GM19193 (cell line): ENCODE data around the gene RABGAP1L.

Source experiments
- POLR2A ChIP-seq: IDR thresholded peaks from 4 replicates; pipeline ENCODE4 v1.6.1; 2011; ENCODE audit not compliant: insufficient read depth, insufficient read length; ENCODE audit errors: extremely low read depth

RABGAP1L gene

DNA sequence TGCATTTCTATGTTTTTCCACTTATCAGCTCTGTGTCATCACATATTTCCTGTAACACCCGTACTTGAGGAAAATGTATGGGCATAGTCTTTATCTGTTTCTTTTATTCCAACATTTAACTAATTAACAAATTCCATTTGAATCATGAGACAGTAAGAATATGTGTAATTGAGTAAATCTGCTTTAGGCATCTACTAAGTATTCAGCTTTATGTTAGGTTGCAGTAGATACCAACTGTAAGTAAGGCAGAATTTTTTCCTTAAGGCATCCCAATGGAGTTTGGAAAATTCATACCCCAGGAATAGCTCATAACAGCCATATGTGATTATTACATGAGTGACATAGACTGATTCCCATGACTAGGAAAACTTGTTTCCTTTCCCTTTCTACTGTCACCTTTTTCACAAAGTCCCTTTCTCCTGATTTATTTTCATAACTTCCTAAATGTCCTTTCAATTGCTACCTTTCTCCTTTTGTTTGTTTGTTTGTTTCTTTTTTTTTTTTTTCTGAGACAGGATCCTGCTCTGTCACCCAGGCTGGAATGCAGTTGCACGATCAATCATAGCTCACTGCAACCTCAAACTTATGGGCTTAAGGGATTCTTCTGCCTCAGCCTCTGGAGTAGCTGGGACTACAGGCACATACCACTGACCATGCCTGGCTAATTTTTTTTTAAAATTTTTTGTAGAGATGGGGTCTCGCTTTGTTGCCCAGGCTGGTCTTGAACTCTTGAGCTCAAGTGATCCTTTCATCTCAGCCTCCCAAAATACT is 780.6 kb downstream of the RABGAP1L start:
- TF ChIP-seq POLR2A, result no peak

DNA sequence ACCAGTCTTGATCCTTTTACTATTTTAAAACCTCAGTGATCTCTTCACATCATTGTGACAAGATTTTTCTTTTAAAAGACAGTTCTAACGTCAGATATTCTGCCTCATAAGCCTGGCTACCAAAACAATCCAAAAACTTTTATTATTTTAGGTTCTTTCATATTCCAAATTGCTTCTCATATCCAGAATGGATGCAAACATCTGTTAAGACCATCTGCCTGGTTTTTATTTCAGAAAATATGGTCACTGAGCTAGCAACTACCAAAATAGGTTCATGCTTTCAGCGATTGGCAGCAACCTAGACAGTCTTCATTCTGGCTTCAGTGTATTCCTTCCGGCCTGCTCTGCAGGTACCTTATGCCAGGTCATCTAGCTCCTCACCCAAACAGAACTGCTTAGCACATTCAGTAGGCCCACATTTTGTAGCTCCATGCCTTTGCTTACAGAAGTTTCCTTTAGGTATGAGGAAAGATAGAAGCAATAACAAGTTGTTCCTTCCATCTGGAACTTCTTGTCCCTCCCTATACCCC is 781.4 kb downstream of the RABGAP1L start:
- no peak for TF ChIP-seq POLR2A

DNA sequence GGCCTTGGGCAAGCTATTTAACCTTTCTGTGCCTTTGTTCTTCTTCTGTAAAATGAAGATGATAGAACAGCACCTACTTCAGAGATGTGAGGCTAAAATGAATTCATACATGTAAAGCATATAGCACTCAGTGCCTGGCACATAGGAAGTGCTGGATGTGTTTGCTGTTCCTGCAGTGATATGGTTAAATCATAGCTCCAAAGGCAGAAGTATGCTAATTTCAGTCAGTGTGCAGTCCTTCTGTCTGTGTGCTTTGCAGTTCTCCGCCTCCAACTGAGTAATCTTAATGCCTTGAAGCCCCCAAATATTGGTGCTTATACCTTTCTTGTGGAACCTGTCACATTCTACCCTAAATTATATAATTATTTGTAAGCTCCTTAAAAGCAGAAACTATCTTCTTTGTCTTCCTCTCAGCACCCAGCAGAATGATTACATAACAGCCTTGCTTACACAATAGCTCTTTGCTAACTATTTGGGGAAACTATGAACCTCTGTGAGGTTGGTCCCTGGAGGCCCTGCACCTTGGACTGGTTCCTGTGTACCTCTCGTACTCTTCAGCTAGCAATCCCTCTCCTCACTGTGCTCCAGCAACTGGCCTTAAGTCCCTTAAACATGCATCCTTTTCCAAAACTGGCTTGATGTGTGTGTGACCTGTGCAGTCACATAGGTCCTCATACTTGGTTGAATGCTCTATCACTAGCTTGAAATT is 783.4 kb downstream of the RABGAP1L start:
- no peak for TF ChIP-seq POLR2A

DNA sequence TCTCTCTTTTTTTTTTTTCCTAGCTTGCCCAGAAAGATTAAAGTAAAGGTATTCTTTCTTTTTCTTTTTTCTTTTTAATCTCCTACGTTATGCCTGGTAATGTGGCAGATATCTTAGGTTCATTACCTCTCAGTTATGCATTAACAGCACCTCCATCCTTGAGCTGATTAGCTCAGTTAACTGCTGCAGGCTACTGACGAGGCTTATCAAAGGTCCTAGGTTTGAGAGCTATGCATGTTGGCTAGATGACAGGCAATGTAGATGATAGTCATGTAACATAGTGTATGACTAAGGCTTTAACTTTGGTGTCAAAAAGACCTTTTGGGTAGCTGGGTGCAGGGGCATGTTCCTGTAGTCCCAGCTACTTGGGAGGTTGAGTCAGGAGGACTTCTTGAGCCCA is 786.7 kb downstream of the RABGAP1L start:
- TF ChIP-seq POLR2A, result no peak

DNA sequence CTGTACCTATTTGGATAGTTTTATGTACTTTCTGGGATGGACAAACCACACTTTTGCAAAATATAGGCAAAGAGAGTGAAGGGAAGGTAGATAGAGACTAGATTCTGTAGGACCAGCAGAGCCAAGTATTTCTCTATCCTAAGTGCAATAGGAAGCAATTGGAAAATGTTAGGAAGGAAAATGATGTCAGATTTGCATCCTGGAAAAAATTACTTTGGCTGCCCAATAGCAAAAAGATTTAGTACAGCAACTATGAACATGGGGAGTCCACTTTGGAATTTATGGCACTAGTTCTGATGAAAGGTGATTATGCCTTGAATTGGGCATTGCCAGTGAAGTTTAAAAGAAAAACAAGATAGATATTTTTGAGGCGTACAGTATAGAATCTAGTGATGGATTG is 789.7 kb downstream of the RABGAP1L start:
- no peak for TF ChIP-seq POLR2A

DNA sequence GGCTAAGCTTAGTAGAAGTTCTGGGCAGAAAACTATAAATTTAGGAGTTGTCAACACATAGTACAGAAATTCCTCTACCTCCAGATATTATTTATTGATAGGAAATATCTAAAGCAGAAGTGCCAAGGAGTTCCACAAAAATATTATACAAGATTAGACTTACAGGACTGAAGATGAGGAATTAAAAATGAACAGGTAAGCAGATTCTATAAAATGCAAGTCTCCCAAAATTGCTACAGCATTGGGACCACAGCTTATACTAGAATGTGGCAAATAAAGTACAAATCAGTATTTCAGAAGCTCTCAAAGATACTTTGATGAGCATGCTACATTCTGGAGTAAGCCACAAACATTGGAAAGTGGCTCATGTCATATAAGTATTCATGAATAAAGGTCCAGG is 790.3 kb downstream of the RABGAP1L start:
- no peak for TF ChIP-seq POLR2A

DNA sequence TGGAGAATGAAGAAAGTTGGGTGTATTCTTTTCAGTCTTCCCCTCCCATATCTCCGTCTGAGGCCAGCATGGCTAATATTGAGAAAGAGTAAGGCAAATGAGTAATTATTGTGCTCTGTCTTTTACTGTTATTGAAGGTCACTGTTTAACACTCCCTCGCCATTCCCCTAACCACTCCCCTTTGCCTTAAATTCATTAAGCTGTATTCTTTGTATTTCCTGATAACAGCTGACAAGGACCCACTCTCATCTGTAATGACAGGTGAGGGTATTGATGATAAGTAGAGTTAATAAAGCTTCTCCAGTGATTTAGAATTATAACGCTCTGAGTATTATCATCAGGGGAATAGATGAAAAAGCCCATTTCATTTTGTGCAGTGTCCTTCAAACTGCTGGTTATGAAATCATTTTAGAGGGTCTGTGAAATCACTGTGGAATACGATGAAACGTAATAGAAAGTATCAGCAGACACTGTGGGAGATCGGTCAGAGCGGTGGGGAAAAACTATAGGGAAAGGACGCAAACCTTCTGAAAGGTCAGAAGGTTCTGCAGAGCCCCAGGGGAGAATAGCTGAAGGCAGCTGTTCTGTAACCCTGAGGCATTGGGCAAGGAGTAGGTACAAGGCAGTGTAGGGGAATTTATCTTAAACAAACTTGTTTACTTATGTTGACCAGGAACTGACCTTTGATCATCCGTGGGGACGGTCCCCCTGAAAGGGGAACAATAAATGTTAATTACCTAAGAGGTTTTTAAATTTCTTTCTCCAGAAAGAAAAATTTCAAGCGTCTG is 794.2 kb downstream of the RABGAP1L start:
- no peak for TF ChIP-seq POLR2A

DNA sequence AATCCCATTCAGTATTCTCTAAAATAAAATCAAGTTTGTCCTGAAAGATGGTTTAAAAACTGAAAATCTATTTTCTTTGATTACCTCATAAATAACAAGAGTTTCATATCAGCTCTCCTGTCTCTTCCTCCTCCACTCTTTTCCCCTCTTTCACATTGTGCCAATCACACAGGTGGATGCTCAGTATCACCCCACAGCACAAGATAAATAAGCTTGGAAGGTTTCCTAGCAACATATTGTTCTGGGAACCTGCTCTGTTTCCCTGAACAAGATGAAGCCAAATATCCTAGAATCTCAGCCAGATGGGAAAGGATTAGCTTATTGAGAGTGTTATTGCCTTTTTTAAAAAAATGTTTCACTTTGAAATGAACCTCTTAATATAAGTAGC is 794.7 kb downstream of the RABGAP1L start:
- no peak for TF ChIP-seq POLR2A

DNA sequence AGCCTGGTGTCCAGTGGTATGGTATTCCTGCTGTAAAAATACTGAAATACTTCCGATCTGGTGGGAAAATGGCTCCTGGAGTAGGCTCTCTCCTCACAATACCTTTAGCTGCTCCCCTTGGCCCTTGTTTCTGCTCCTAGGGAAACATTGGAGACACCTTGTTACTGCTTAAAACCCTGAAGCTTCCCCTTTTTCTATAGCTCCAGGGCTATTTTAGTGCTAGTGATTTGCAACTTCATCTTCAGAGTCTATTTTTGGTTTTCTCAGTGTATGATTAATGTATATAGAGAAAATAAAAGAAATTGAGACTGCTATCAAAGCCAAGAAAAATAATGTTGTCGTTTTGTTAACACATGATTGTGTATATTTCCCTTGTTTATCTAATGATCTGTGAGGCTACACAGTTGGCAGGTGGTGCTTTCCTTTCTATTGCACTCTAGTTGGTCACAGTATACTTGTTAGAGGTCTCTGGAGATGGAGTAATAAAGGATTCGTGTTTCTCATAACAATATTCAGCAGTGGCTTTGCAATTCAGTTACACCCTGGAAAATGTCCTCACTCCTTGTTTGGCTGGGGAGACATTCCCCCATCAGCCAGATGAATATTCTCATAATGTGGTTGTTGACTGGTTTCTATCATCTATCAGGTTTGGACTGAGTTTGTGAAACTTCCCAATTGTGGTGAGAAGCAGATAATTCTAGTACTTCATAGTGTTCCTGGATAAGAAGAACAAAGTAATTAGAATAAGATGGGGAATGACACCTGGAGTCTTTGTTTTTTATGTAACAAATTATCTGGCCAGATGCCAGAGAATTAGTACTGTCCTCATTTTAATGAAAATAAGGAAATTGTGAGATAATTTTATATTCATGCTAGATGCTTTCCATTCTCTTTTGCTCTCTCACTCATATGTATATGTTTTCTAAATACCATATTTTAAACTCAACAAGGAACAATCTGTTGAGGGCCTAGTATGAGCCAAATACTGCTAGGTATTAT is 795.6 kb downstream of the RABGAP1L start:
- TF ChIP-seq POLR2A, result no peak

DNA sequence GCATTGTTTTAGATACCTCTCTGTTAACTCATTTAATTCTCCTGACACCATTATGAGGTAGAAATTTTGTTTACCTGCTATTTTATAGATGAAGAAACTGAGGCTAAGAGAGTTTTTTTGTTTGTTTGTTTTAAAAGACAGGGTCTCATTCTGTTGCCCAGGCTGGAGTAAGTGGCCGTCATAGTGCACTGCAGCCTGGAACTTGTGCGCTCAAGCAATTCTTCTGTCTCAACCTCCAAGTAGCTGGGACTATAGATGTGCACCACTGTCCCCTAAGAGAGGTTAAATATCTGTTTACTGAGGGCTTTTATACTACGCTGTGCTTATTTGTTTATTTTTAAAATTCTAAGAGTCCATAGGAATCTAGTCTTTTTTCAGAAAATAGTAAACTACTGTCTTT is 796.8 kb downstream of the RABGAP1L start:
- TF ChIP-seq POLR2A, result no peak

DNA sequence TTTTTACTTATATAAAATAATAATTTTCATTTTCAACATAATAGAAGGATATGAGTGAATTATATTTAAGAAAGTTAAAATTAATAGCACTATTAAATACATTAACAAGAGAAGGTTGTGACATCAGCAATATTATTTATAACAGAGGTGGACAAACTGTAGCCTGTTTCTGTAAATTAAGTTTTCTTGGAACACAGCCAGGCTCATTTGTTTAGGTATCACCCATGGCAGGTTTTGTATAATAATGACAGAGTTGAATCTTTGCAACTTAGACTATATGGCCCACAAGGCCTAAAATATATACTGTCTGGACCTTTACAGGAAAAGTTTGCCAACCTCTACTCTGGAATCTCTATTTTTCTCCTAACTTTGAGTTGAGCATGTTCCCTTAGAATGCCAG is 797.7 kb downstream of the RABGAP1L start:
- TF ChIP-seq POLR2A, result no peak

DNA sequence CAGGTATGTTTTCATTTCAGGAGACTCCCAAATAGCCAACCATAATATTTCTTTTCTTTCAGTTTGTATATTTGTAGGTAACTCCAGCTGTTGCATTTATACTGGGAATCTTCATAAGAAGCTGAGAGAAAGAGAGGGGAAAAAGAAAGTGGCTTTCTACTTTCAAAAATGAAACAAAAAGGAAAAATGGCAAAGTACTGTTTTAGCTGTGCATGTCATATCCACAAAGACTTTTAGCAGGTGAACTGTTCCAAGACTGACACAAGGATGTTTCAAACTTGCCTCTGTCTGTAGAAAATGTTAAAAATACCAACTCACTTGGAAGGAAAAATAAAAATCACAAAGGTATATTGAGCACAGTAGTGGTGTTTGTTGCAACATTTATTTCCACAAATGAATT is 798.5 kb downstream of the RABGAP1L start:
- no peak for TF ChIP-seq POLR2A

DNA sequence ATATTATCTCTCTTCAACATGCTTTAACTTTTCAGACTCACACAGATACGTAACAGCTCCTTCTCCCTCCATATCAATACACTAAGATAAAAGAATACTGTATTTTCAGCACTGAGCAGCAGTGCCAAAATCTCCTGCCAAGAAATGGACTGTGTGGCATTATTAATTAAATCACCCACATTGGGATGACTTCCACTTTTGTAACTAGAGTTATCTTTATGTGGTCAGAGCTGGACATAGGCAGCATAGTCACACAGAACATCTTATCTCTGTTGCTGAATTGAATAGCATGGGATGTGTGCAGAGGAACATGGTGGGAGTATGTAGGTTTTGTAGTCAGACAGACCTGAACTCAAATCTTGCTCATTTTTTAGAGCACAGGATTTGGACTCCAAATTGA is 799.1 kb downstream of the RABGAP1L start:
- TF ChIP-seq POLR2A, result no peak

DNA sequence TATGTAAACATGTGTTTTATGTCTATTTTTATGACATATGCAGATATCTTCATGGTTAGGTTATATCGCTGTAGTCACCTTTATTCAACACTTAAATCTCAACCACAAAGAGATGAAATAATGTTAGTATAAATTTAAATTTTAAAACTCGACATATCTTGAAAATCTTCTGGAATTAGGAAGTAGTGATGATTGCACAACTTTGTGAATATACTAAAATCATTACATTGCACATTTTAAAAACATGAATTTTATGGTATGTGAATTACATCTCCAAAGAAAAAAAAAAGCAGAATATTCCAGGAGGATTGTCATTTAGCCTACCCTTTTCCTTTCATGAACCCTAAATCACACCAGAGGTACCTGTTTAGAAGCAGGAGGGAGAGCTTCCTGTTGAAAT is 801.0 kb downstream of the RABGAP1L start:
- TF ChIP-seq POLR2A, result no peak
